Measurements from ENCODE around the gene DEPP1. TPM values are rescaled to one million over a fixed set of nuclear protein-coding genes. Genes with fewer than 3 reads are reported as not detected.

The DEPP1 gene
- total and polyA plus RNA-seq, 2 experiments from 2014 or later, result 0.37 to 1.3 TPM

GRCh38 chr10:44955413-44956070, 23.1 kb downstream of the DEPP1 start:
- no peak for TF ChIP-seq ZNF462 (CRISPR knock-in tag; IDR thresholded peaks at IDR 0.05)
- no peak for TF ChIP-seq POLR2AphosphoS5 (IDR thresholded peaks at IDR 0.05; ENCODE audit: low read depth)
- TF ChIP-seq ZNF331 (CRISPR knock-in tag; IDR thresholded peaks at IDR 0.05; ENCODE audit: low read depth), result no peak
- no peak for TF ChIP-seq NANOG (IDR thresholded peaks at IDR 0.05; ENCODE audit: borderline replicate concordance)
- Mint-ChIP-seq H3K9me3 (no peaks in the 10 kb centered on the region; the same call in 2 of the 3 replicates), H3K36me3 (ENCODE audit: low read depth) (peaks cover 11% of the 10 kb centered on the region; the same call in 2 of the 3 replicates), H3K27ac (no peak overlapping the region), H3K4me3 (no peak overlapping the region), H3K4me1 (peaks cover 28% of the 10 kb centered on the region), H3K27me3 (ENCODE audit: insufficient read depth, low read depth, poor library complexity) (peaks cover 8% of the 10 kb centered on the region)
- Histone ChIP-seq H2AFZ (no peak overlapping the region), H3K4me1 (ENCODE audit: insufficient read depth) (peaks cover 27% of the 10 kb centered on the region), H3K79me2 (replicated peaks; ENCODE audit: insufficient read depth) (no peaks in the 10 kb centered on the region), H3K27me3 (ENCODE audit: insufficient read depth) (peaks cover 6% of the 10 kb centered on the region), H4K20me1 (replicated peaks; ENCODE audit: insufficient read depth) (no peaks in the 10 kb centered on the region), H3K36me3 (ENCODE audit: insufficient read depth) (no peaks in the 10 kb centered on the region), H3K9me2 (ENCODE audit: insufficient read depth) (no peaks in the 10 kb centered on the region), H3K4me2 (no peak overlapping the region), H3K4me3 (no peak overlapping the region), H3F3A (replicated peaks; ENCODE audit: low read depth) (no peaks in the 10 kb centered on the region), H3K27ac (ENCODE audit: low read depth) (no peak overlapping the region)
- DNase-seq (ENCODE audit: low spot score), result no peak
- ATAC-seq, result no peak

DNA sequence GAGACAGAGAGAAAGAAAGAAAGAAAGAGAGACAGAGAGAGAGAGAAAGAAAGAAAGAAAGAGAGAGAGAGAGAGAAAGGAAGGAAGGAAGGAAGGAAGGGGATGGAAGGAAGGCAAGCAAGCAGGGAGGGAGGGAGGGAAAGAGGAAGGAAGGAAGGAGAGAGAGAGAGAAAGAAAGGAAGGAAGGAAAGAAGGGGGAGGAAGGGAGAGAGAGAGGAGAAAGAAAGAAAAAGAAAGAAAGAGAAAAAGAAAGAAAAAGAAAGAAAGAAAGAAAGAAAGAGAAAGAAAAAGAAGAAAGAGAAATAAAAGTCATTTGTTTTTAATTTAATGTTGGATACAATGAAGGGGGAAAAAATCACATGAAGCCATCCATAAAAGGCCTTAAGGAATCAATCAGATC, 23.6 kb downstream of the DEPP1 start:
- H3K27ac ChIP-seq (ENCODE audit: low read depth), result no peak overlapping the region
- H3K4me3 Mint-ChIP-seq, result no peak overlapping the region
- TF ChIP-seq NANOG (IDR thresholded peaks at IDR 0.05; ENCODE audit: borderline replicate concordance) (no peak), EZH2 (IDR thresholded peaks at IDR 0.05; ENCODE audit: low read depth, unreplicated experiment) (no peak), CREB1 (CRISPR knock-in tag; IDR thresholded peaks at IDR 0.05; ENCODE audit: low read depth) (no peak), ZNF114 (CRISPR knock-in tag; IDR thresholded peaks at IDR 0.05) (no peak), POLR2AphosphoS5 (IDR thresholded peaks at IDR 0.05; ENCODE audit: low read depth) (no peak), JUNB (IDR thresholded peaks at IDR 0.05; ENCODE audit: unreplicated experiment) (no peak), STAT1 (IDR thresholded peaks at IDR 0.05; ENCODE audit: unreplicated experiment) (no peak), ETS1 (IDR thresholded peaks at IDR 0.05) (no peak), CTCF (conservative IDR thresholded peaks at IDR 0.05; ENCODE audit: low read depth in 2 of 2) (no peak)

More for the DNA sequence above, 23.6 kb downstream of the DEPP1 start:
- Mint-ChIP-seq H3K27me3 (ENCODE audit: insufficient read depth, low read depth, poor library complexity) (peaks cover 4% of the 10 kb centered on the region), H3K27ac (no peak overlapping the region), H3K36me3 (ENCODE audit: low read depth) (peaks cover 11% of the 10 kb centered on the region; the same call in 2 of the 3 replicates), H3K4me1 (peaks cover 26% of the 10 kb centered on the region), H3K9me3 (no peaks in the 10 kb centered on the region; the same call in 2 of the 3 replicates)
- Histone ChIP-seq H3K4me1 (ENCODE audit: insufficient read depth) (peaks cover 21% of the 10 kb centered on the region), H4K20me1 (replicated peaks; ENCODE audit: insufficient read depth) (no peaks in the 10 kb centered on the region), H3K4me2 (no peak overlapping the region), H3K27me3 (ENCODE audit: insufficient read depth) (no peaks in the 10 kb centered on the region), H3F3A (replicated peaks; ENCODE audit: low read depth) (no peaks in the 10 kb centered on the region), H2AFZ (no peak overlapping the region), H3K4me3 (no peak overlapping the region), H3K9me2 (ENCODE audit: insufficient read depth) (no peaks in the 10 kb centered on the region), H3K36me3 (ENCODE audit: insufficient read depth) (no peaks in the 10 kb centered on the region), H3K79me2 (replicated peaks; ENCODE audit: insufficient read depth) (no peaks in the 10 kb centered on the region)
- no peak for ATAC-seq
- no peak for DNase-seq (ENCODE audit: low spot score)
